T-helper 9 cell (primary cell): ENCODE data around the gene RPS6KA2.
"Not testable (repeated sequence)": the region's sequence is repeated elsewhere in the genome, so short reads cannot be mapped to it uniquely, and the experiment has no call there.

Source experiments
- DNase-seq: peaks from one replicate; pipeline ENCODE4 v3.0.0-alpha.2; 2020

RPS6KA2 gene

GRCh38 chr6:166545156-166546034 is 81.7 kb downstream of the RPS6KA2 start:
- DNase-seq: no peak

- DNase-seq: no peak
Measured at GRCh38 chr6:166544296-166544605, 82.8 kb downstream of the RPS6KA2 start.

GRCh38 chr6:166543603-166544295 is 83.3 kb downstream of the RPS6KA2 start:
- DNase-seq: no peak

GRCh38 chr6:166542580-166542912 is 84.5 kb downstream of the RPS6KA2 start:
- no peak for DNase-seq

- no peak for DNase-seq
Measured at GRCh38 chr6:166541876-166542579, 85.0 kb downstream of the RPS6KA2 start.

- DNase-seq: no peak
Measured at GRCh38 chr6:166541366-166541765, 85.7 kb downstream of the RPS6KA2 start.

GRCh38 chr6:166540631-166541331 is 86.3 kb downstream of the RPS6KA2 start:
- DNase-seq: peak; percentile 45

- no peak for DNase-seq
Measured at GRCh38 chr6:166539543-166539942, 87.5 kb downstream of the RPS6KA2 start.

GRCh38 chr6:166539011-166539385 is 88.1 kb downstream of the RPS6KA2 start:
- not testable (repeated sequence) for DNase-seq

- no peak for DNase-seq
Measured at GRCh38 chr6:166538297-166539010, 88.6 kb downstream of the RPS6KA2 start.

- DNase-seq: no peak
Measured at GRCh38 chr6:166534658-166535406, 92.2 kb downstream of the RPS6KA2 start.

GRCh38 chr6:166533205-166533824 is 93.7 kb downstream of the RPS6KA2 start:
- DNase-seq: no peak

- no peak for DNase-seq
Measured at GRCh38 chr6:166532302-166532701, 94.7 kb downstream of the RPS6KA2 start.

GRCh38 chr6:166530211-166531095 is 96.6 kb downstream of the RPS6KA2 start:
- no peak for DNase-seq

GRCh38 chr6:166529586-166529985 is 97.5 kb downstream of the RPS6KA2 start:
- DNase-seq: no peak

GRCh38 chr6:166529058-166529457 is 98.0 kb downstream of the RPS6KA2 start:
- not testable (repeated sequence) for DNase-seq

GRCh38 chr6:166527849-166528248 is 99.2 kb downstream of the RPS6KA2 start:
- no peak for DNase-seq

- no peak for DNase-seq
Measured at GRCh38 chr6:166526937-166527336, 100.1 kb downstream of the RPS6KA2 start.

- DNase-seq: no peak
Measured at GRCh38 chr6:166525567-166525966, 101.5 kb downstream of the RPS6KA2 start.
